COLO668 (cell line): Measurements from ENCODE around the gene CCDC40.

Experiments used
- DNase-seq: peaks from one replicate; lab custom pipeline; 2025; ENCODE audit not compliant: unreplicated experiment; lab: John Stamatoyannopoulos, UW

CCDC40 gene

GRCh38 chr17:79997011-79997660 lies 39.3 kb upstream of the CCDC40 start:
- DNase-seq: no peak

GRCh38 chr17:80000136-80000535 lies 36.3 kb upstream of the CCDC40 start:
- no peak for DNase-seq

- DNase-seq: no peak
These were observed 35.3 kb upstream of the CCDC40 start for GRCh38 chr17:80000981-80001775.

GRCh38 chr17:80002070-80002641 lies 34.3 kb upstream of the CCDC40 start:
- DNase-seq: no peak

- no peak for DNase-seq
These were observed 33.6 kb upstream of the CCDC40 start for GRCh38 chr17:80002690-80003490.

- DNase-seq: no peak
These were observed 32.5 kb upstream of the CCDC40 start for GRCh38 chr17:80003969-80004368.

- DNase-seq: peak; percentile 64
These were observed 30.8 kb upstream of the CCDC40 start for GRCh38 chr17:80005360-80006338.

GRCh38 chr17:80006339-80006720 lies 30.1 kb upstream of the CCDC40 start:
- no peak for DNase-seq

- DNase-seq: no peak
These were observed 29.4 kb upstream of the CCDC40 start for GRCh38 chr17:80006811-80007752.

GRCh38 chr17:80007939-80008338 lies 28.5 kb upstream of the CCDC40 start:
- DNase-seq: no peak

GRCh38 chr17:80008383-80008840 lies 28.0 kb upstream of the CCDC40 start:
- peak; percentile 88 for DNase-seq

GRCh38 chr17:80008848-80009247 lies 27.6 kb upstream of the CCDC40 start:
- DNase-seq: no peak

- DNase-seq: no peak
These were observed 26.8 kb upstream of the CCDC40 start for GRCh38 chr17:80009391-80010282.

- no peak for DNase-seq
These were observed 26.1 kb upstream of the CCDC40 start for GRCh38 chr17:80010283-80010858.

GRCh38 chr17:80011989-80012555 lies 24.4 kb upstream of the CCDC40 start:
- DNase-seq: no peak

- DNase-seq: no peak
These were observed 23.4 kb upstream of the CCDC40 start for GRCh38 chr17:80012765-80013741.
